HEK293T (cell line): ENCODE measurements around the gene SNF8.

Source experiments
- BHLHE40 ChIP-seq: fragments of 450-650 bp; IDR thresholded peaks from 2 replicates; pipeline ENCODE4 v1.6.1; 2016; ENCODE audit warnings: mild to moderate bottlenecking, moderate library complexity, borderline replicate concordance
- ELF4 ChIP-seq: fragments of 450-650 bp; IDR thresholded peaks from 2 replicates; pipeline ENCODE4 v1.6.1; 2017; ENCODE audit warnings: antibody characterized with exemption
- NFRKB ChIP-seq: fragments of 450-650 bp; IDR thresholded peaks from 2 replicates; pipeline ENCODE4 v1.6.1; 2016; ENCODE audit warnings: mild to moderate bottlenecking, moderate library complexity
- SP1 ChIP-seq: fragments of 450-650 bp; IDR thresholded peaks from 2 replicates; pipeline ENCODE4 v1.6.1; 2017
- SUZ12 ChIP-seq: fragments of 450-650 bp; IDR thresholded peaks from 2 replicates; pipeline ENCODE4 v1.6.1; 2016; ENCODE audit warnings: mild to moderate bottlenecking
- TARDBP ChIP-seq: fragments of 450-650 bp; IDR thresholded peaks from 2 replicates; pipeline ENCODE4 v1.6.1; 2016

GRCh38 chr17:48952904-48953303 is 8.3 kb upstream of the SNF8 start:
- TF ChIP-seq TARDBP (no peak), BHLHE40 (no peak), ELF4 (no peak), SP1 (no peak), NFRKB (no peak), SUZ12 (no peak)
